Upper lobe of left lung (tissue), 4 donors: ENCODE measurements around the gene ADGRD2.

Experiments used
- POLR2AphosphoS5 ChIP-seq, 2 donors: sonication (generic); formaldehyde crosslinking; IDR thresholded peaks; one replicate each; pipeline ENCODE4 v1.5.1; 2017; ENCODE audit warnings: antibody characterized with exemption in 2 of 2
- TF ChIP-seq, protein P1 (sequence below), 6 experiments: fragments of 450-650 bp in 4 of 6; fragments of 200-600 bp in 2 of 6; sonication (generic) in 2 of 6; IDR thresholded peaks; one replicate each; pipeline ENCODE4 v1.5.1; 2016 to 2019; ENCODE audit warnings: antibody characterized with exemption in 6 of 6

DNA sequence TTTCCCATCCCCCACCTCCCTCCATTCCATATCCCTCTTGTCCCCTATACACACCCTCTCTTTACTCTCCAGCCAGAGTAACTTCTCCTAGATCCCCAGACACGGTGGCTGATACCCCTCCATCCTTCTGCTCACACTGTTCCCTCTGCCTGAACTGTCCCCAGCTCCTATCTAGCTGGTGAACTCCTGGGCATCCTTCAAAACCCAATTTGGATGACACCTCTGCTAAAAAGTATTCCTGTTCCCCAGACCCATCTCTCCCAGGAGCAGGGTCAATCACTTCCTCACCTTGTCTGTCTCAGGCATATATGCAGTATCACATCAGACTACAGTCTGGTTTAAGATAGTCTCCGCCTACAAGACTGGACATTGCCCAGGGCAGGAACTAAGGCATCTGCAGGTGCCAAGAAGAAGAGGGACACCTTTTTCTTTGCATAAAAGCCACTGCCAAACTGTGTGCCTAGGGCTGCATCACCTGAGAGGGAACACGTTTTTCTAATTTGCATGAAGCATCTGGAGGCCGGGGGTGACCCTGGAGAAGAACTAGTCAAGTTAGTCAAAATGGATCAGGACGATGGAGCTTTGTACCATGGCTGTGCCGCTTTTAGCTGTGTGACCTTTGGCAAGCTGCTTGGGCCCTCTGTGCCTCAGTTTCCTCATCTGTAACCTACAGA, 29.8 kb downstream of the ADGRD2 start:
- TF ChIP-seq, protein P1, sequence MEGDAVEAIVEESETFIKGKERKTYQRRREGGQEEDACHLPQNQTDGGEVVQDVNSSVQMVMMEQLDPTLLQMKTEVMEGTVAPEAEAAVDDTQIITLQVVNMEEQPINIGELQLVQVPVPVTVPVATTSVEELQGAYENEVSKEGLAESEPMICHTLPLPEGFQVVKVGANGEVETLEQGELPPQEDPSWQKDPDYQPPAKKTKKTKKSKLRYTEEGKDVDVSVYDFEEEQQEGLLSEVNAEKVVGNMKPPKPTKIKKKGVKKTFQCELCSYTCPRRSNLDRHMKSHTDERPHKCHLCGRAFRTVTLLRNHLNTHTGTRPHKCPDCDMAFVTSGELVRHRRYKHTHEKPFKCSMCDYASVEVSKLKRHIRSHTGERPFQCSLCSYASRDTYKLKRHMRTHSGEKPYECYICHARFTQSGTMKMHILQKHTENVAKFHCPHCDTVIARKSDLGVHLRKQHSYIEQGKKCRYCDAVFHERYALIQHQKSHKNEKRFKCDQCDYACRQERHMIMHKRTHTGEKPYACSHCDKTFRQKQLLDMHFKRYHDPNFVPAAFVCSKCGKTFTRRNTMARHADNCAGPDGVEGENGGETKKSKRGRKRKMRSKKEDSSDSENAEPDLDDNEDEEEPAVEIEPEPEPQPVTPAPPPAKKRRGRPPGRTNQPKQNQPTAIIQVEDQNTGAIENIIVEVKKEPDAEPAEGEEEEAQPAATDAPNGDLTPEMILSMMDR (IDR thresholded peaks at IDR 0.05): no peak
- TF ChIP-seq POLR2AphosphoS5 (IDR thresholded peaks at IDR 0.05): no peak
